ENCODE measurements around the gene PVRIG. TPM values are rescaled to one million over a fixed set of nuclear protein-coding genes. Genes with fewer than 3 reads are reported as not detected.
"Not testable (repeated sequence)": the region's sequence is repeated elsewhere in the genome, so short reads cannot be mapped to it uniquely, and the experiment has no call there.

Gene PVRIG
- total RNA-seq, 5 donors from 2014 or later (not counting 1 experiment from before 2014, with no cell fraction given) = 45.0 to 96.8 (median 78.0) TPM

DNA sequence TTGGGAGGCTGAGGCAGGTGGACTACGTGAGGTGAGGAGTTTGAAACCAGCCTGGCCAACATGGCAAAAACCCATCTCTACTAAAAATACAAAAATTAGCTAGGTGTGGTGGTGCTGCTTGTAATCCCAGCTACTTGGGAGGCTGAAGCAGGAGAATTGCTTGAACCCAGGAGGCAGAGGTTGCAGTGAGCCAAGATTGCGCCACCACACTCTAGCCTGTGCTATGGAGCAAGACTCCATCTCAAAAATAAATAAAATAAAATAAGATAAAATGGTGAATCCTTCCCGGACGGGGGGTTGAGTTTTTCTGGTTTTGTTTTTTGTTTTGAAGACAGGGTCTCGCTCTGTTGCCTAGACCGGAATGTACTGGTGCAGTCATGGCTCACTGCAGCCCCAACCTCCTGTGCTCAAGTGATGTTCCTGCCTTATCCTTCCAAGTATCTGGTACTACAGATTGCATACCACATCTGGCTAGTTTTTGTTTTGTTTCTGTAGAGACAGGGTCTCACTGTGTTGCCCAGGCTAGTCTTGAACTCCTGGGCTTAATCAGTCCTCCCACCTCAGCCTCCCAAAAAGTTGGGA is 27.4 kb upstream of the PVRIG start:
- H3K9me3 ChIP-seq; H3K36me3 ChIP-seq (ENCODE audit: control insufficient read depth in 2 of 2, extremely low read depth in 1 of 2, insufficient read depth in 1 of 2, low read length in 1 of 2); H3K27ac ChIP-seq (ENCODE audit: low read length); ATAC-seq (replicated peaks in 1 of 4); CTCF ChIA-PET; H3K36me3 Mint-ChIP-seq; POLR2A ChIA-PET; H3K9me3 Mint-ChIP-seq; DNase-seq; H3K4me3 ChIP-seq (ENCODE audit: control insufficient read depth in 1 of 2, extremely low read depth in 1 of 2, low read length in 1 of 2); H3K27me3 Mint-ChIP-seq; H3K27me3 ChIP-seq (replicated peaks in 1 of 2; ENCODE audit: control insufficient read depth in 2 of 2, extremely low read depth in 1 of 2, insufficient read depth in 2 of 2, low read length in 1 of 2): not testable (repeated sequence)
- H3K4me1 ChIP-seq (ENCODE audit: control insufficient read depth in 1 of 2, extremely low read depth in 1 of 2, insufficient read depth in 2 of 2, low read length in 2 of 2) = peaks cover 0 to 41% of the 10 kb centered on the region in 2 experiments
- Mint-ChIP-seq H3K27ac (peak overlapping the region; percentile 75 to 81), H3K4me3 (peak overlapping the region in 1 of 3 donors; percentile 32), H3K4me1 (peaks cover 35 to 45% (median 43%) of the 10 kb centered on the region in 3 donors)
- no CpG with 5 or more reads among the region's 6 CpGs for WGBS (ENCODE audit: insufficient coverage)

GRCh38 chr7:100192969-100193368 is 26.8 kb upstream of the PVRIG start:
- DNase-seq = no peak
- H3K27me3 ChIP-seq (replicated peaks in 1 of 2; ENCODE audit: control insufficient read depth in 2 of 2, extremely low read depth in 1 of 2, insufficient read depth in 2 of 2, low read length in 1 of 2) = no peaks in the 10 kb centered on the region

DNA sequence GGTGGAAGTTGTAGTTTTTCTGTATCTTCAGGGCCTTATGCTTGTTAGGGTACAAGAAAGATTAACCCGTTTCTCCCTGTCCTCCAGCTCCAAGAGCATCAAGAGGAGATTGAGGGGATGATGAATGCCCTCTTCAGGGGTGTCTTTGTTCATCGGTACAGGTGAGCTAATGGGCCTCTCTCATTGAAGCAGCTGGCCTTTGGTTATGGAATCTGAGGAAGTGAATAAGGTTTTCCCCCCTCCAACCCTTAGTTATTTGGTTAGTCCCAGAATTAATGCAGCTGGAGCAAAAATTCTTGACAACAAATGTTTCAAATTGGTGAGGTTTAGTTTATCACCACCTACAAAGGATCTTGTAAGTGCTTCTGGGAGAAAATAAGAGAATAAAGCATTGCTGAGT is 24.5 kb upstream of the PVRIG start:
- H3K9me3 Mint-ChIP-seq = no peaks in the 10 kb centered on the region
- H3K4me1 ChIP-seq (ENCODE audit: control insufficient read depth in 1 of 2, extremely low read depth in 1 of 2, insufficient read depth in 2 of 2, low read length in 2 of 2) = peaks cover 0 to 40% of the 10 kb centered on the region in 2 experiments
- no peak for ATAC-seq (replicated peaks in 1 of 4)
- no peaks in the 10 kb centered on the region for H3K27me3 Mint-ChIP-seq
- H3K36me3 Mint-ChIP-seq = peaks cover 3% of the 10 kb centered on the region
- H3K4me3 ChIP-seq (ENCODE audit: control insufficient read depth in 1 of 2, extremely low read depth in 1 of 2, low read length in 1 of 2) = no peak overlapping the region
- ChIA-PET CTCF (no interaction called here), POLR2A (no interaction called here)
- H3K27ac Mint-ChIP-seq = no peak overlapping the region
- H3K27ac ChIP-seq (ENCODE audit: low read length) = no peak overlapping the region
- H3K9me3 ChIP-seq = no peaks in the 10 kb centered on the region
- no peak for DNase-seq
- H3K36me3 ChIP-seq (ENCODE audit: control insufficient read depth in 2 of 2, extremely low read depth in 1 of 2, insufficient read depth in 1 of 2, low read length in 1 of 2) = no peaks in the 10 kb centered on the region
- peaks cover 28 to 40% (median 33%) of the 10 kb centered on the region in 3 donors for H3K4me1 Mint-ChIP-seq
- no peak overlapping the region for H3K4me3 Mint-ChIP-seq
- H3K27me3 ChIP-seq (replicated peaks in 1 of 2; ENCODE audit: control insufficient read depth in 2 of 2, extremely low read depth in 1 of 2, insufficient read depth in 2 of 2, low read length in 1 of 2) = peaks cover 0 to 2% of the 10 kb centered on the region in 2 experiments
- WGBS (ENCODE audit: insufficient coverage) = no CpG with 5 or more reads among the region's 2 CpGs

More at GRCh38 chr7:100192969-100193368, 26.8 kb upstream of the PVRIG start:
- ChIA-PET CTCF (no interaction called here), POLR2A (interaction anchor here in 1 of 2 donors (1.1 kb wide), 1 partner anchor 54 kb away, joined by 6 read pairs; no protein-coding TSS in a partner anchor)
- no peaks in the 10 kb centered on the region for H3K27me3 Mint-ChIP-seq
- peaks cover 35 to 45% (median 43%) of the 10 kb centered on the region in 3 donors for H3K4me1 Mint-ChIP-seq
- H3K9me3 Mint-ChIP-seq = no peaks in the 10 kb centered on the region
- peak overlapping the region in 1 of 3 donors; percentile 20 for H3K4me3 Mint-ChIP-seq
- Histone ChIP-seq H3K9me3 (no peaks in the 10 kb centered on the region), H3K36me3 (ENCODE audit: control insufficient read depth in 2 of 2, extremely low read depth in 1 of 2, insufficient read depth in 1 of 2, low read length in 1 of 2) (no peaks in the 10 kb centered on the region), H3K4me3 (ENCODE audit: control insufficient read depth in 1 of 2, extremely low read depth in 1 of 2, low read length in 1 of 2) (no peak overlapping the region), H3K4me1 (ENCODE audit: control insufficient read depth in 1 of 2, extremely low read depth in 1 of 2, insufficient read depth in 2 of 2, low read length in 2 of 2) (peaks cover 0 to 41% of the 10 kb centered on the region in 2 experiments), H3K27ac (ENCODE audit: low read length) (no peak overlapping the region)
- 57% methylated on average over 1 of the region's 3 CpGs for WGBS (ENCODE audit: insufficient coverage)
- ATAC-seq (replicated peaks in 1 of 4) = no peak
- no peaks in the 10 kb centered on the region for H3K36me3 Mint-ChIP-seq
- H3K27ac Mint-ChIP-seq = peak overlapping the region; percentile 69 to 80

DNA sequence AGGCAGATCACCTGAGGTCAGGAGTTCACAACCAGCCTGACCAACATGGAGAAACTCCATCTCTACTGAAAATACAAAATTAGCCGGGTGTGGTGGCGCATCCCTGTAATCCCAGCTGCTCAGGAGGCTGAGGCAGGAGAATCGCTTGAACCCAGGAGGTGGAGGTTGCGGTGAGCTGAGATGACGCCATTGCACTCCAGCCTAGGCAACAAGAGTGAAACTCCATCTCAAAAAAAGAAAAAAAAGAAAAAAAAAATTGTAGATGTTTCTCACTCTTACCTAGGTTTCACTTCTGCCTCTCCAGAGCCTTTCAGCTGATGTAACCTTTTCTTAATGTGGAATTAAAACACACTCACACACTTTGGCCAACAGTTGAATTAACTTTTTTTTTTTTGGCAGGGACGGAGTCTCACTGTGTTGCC is 23.8 kb upstream of the PVRIG start:
- POLR2A ChIA-PET = interaction anchor here in 1 of 2 donors (0.7 kb wide), 1 partner anchor 15 kb away, joined by 3 read pairs; no protein-coding TSS in a partner anchor
- peaks cover 0 to 33% of the 10 kb centered on the region in 2 experiments for H3K4me1 ChIP-seq (ENCODE audit: control insufficient read depth in 1 of 2, extremely low read depth in 1 of 2, insufficient read depth in 2 of 2, low read length in 2 of 2)
- H3K27me3 ChIP-seq (replicated peaks in 1 of 2; ENCODE audit: control insufficient read depth in 2 of 2, extremely low read depth in 1 of 2, insufficient read depth in 2 of 2, low read length in 1 of 2); DNase-seq; H3K27me3 Mint-ChIP-seq; H3K27ac ChIP-seq (ENCODE audit: low read length); CTCF ChIA-PET; ATAC-seq (replicated peaks in 1 of 4); H3K36me3 ChIP-seq (ENCODE audit: control insufficient read depth in 2 of 2, extremely low read depth in 1 of 2, insufficient read depth in 1 of 2, low read length in 1 of 2); H3K36me3 Mint-ChIP-seq; H3K9me3 ChIP-seq; H3K9me3 Mint-ChIP-seq; H3K4me3 Mint-ChIP-seq; H3K27ac Mint-ChIP-seq; H3K4me3 ChIP-seq (ENCODE audit: control insufficient read depth in 1 of 2, extremely low read depth in 1 of 2, low read length in 1 of 2): not testable (repeated sequence)
- H3K4me1 Mint-ChIP-seq = peaks cover 24 to 33% (median 26%) of the 10 kb centered on the region in 3 donors
- 100% methylated on average over 1 of the region's 6 CpGs for WGBS (ENCODE audit: insufficient coverage)

DNA sequence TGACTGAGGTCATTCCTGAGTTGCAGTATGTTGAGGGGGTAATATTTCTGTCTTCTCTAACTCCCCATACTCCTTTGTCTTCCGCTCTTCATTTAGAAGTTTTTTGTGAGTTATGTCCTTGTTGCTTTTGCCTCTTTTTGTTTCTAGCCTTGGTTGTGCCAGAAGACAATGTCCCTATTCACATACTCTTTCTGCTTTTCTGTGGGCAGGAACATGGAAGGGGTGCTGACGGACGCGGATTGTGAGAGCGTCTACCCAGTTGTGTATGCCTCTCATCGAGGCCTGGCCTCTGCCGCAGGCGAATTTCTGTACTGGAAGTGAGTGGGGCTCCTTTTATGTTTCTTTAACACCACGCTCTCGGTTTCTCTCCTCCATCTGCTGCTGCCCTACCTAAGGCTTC is 21.5 kb upstream of the PVRIG start:
- Mint-ChIP-seq H3K4me3 (no peak overlapping the region), H3K4me1 (peaks cover 4 to 14% (median 7%) of the 10 kb centered on the region in 3 donors), H3K27ac (no peak overlapping the region), H3K9me3 (no peaks in the 10 kb centered on the region), H3K36me3 (peaks cover 3% of the 10 kb centered on the region), H3K27me3 (no peaks in the 10 kb centered on the region)
- ATAC-seq (replicated peaks in 1 of 4) = no peak
- CTCF ChIA-PET = no interaction called here
- POLR2A ChIA-PET = no interaction called here
- no peak overlapping the region for H3K27ac ChIP-seq (ENCODE audit: low read length)
- no peaks in the 10 kb centered on the region for H3K36me3 ChIP-seq (ENCODE audit: control insufficient read depth in 2 of 2, extremely low read depth in 1 of 2, insufficient read depth in 1 of 2, low read length in 1 of 2)
- H3K4me3 ChIP-seq (ENCODE audit: control insufficient read depth in 1 of 2, extremely low read depth in 1 of 2, low read length in 1 of 2) = no peak overlapping the region
- no peak for DNase-seq
- WGBS (ENCODE audit: insufficient coverage) = 84% methylated on average over 9 of the region's 10 CpGs
- H3K9me3 ChIP-seq = no peaks in the 10 kb centered on the region
- H3K27me3 ChIP-seq (replicated peaks in 1 of 2; ENCODE audit: control insufficient read depth in 2 of 2, extremely low read depth in 1 of 2, insufficient read depth in 2 of 2, low read length in 1 of 2) = peaks cover 0 to 2% of the 10 kb centered on the region in 2 experiments
- peaks cover 0 to 13% of the 10 kb centered on the region in 2 experiments for H3K4me1 ChIP-seq (ENCODE audit: control insufficient read depth in 1 of 2, extremely low read depth in 1 of 2, insufficient read depth in 2 of 2, low read length in 2 of 2)

GRCh38 chr7:100200693-100201092 is 19.1 kb upstream of the PVRIG start:
- Mint-ChIP-seq H3K36me3 (peaks cover 8% of the 10 kb centered on the region), H3K4me3 (no peak overlapping the region), H3K4me1 (peaks cover 0 to 2% (median 0%) of the 10 kb centered on the region in 3 donors), H3K9me3 (no peaks in the 10 kb centered on the region), H3K27ac (no peak overlapping the region), H3K27me3 (no peaks in the 10 kb centered on the region)
- DNase-seq (no peak), ATAC-seq (replicated peaks in 1 of 4) (no peak)
- ChIA-PET CTCF (no interaction called here), POLR2A (interaction anchor here in 1 of 2 donors (1.1 kb wide), 1 partner anchor 80 kb away, joined by 3 read pairs; no protein-coding TSS in a partner anchor)
- H3K4me3 ChIP-seq (ENCODE audit: control insufficient read depth in 1 of 2, extremely low read depth in 1 of 2, low read length in 1 of 2) = no peak overlapping the region
- no peak overlapping the region for H3K27ac ChIP-seq (ENCODE audit: low read length)
- H3K27me3 ChIP-seq (replicated peaks in 1 of 2; ENCODE audit: control insufficient read depth in 2 of 2, extremely low read depth in 1 of 2, insufficient read depth in 2 of 2, low read length in 1 of 2) = peaks cover 0 to 2% of the 10 kb centered on the region in 2 experiments
- no peaks in the 10 kb centered on the region for H3K9me3 ChIP-seq
- peaks cover 0 to 2% of the 10 kb centered on the region in 2 donors for H3K36me3 ChIP-seq (ENCODE audit: control insufficient read depth in 2 of 2, extremely low read depth in 1 of 2, insufficient read depth in 1 of 2, low read length in 1 of 2)
- WGBS (ENCODE audit: insufficient coverage) = 87% methylated on average over 3 of the region's 11 CpGs
- H3K4me1 ChIP-seq (ENCODE audit: control insufficient read depth in 1 of 2, extremely low read depth in 1 of 2, insufficient read depth in 2 of 2, low read length in 2 of 2) = no peaks in the 10 kb centered on the region
